Psoas muscle (tissue), 8 donors: Measurements from ENCODE around the gene TBC1D22A. TPM values are rescaled to one million over a fixed set of nuclear protein-coding genes. Genes with fewer than 3 reads are reported as not detected.

Experiments
- ATAC-seq, 4 donors: fragments of 200-7000 bp; cut with Tn5 transposase; one replicate each; pipeline ENCODE4 v1.9.1; 2020; ENCODE audit warnings: moderate library complexity in 3 of 4, mild to moderate bottlenecking in 2 of 4
- DNase-seq, 2 donors: peaks; one replicate each; pipeline ENCODE4 v3.0.0-alpha.2; 2020
- H3K27ac ChIP-seq: fragments of 200-600 bp; one replicate; pipeline ENCODE4 v1.8.0; 2022
- H3K27me3 ChIP-seq, 3 donors: fragments of 200-600 bp in 1 of 3; one replicate each; pipeline versions ENCODE4 v1.6.1 to v1.8.0; 2013 to 2022; ENCODE audit warnings: low read length in 2 of 3, mild to moderate bottlenecking in 2 of 3, moderate library complexity in 1 of 3; ENCODE audit not compliant: insufficient read depth in 3 of 3
- H3K36me3 ChIP-seq, 2 donors: fragments of 200-600 bp in 1 of 2; one replicate each; pipeline versions ENCODE4 v1.6.1 to v1.8.0; 2013 to 2022; ENCODE audit warnings: low read depth in 1 of 2, mild to moderate bottlenecking in 1 of 2, moderate library complexity in 1 of 2; ENCODE audit not compliant: insufficient read depth in 1 of 2
- H3K4me1 ChIP-seq: fragments of 200-600 bp; one replicate; pipeline ENCODE4 v1.8.0; 2022
- H3K4me3 ChIP-seq: fragments of 200-600 bp; one replicate; pipeline ENCODE4 v1.8.0; 2022; ENCODE audit warnings: mild to moderate bottlenecking
- H3K9me3 ChIP-seq: fragments of 200-600 bp; one replicate; pipeline ENCODE4 v1.8.0; 2022
- WGBS, 3 donors: extraction: QIAGEN DNeasy Blood & Tissue Kit; methylation state at CpG; one replicate each; pipeline versions ENCODE4 v1.1.6 to v1.1.7; 2013; 5-methylcytosine and 5-hydroxymethylcytosine counted together
- intact Hi-C, 2 donors: fragments of 100-400 bp; cut with DNase I; formaldehyde crosslinking; loops; one replicate each; pipeline versions ENCODE4 v1.11.0 to v1.14.2; 2022
- polyA plus RNA-seq, 3 donors: library from polyadenylated mRNA; stranded (reverse); fragments of 200-250 nt; gene quantifications; one replicate each; pipeline ENCODE4 v1.2.3, GENCODE V29; 2013
- total RNA-seq, 4 donors: library from RNA; stranded (reverse); fragmentation: NEBNext Ultra II Directional in 2 of 4; extraction: Animal tissue kit (Norgen Biotek cat#: 25700) in 2 of 4; gene quantifications; one replicate each; pipeline versions ENCODE4 v1.2.1 to v1.2.4, GENCODE V29; 2021 to 2023
- TF ChIP-seq, protein P1 (sequence below): fragments of 200-600 bp; IDR thresholded peaks from one replicate; pipeline ENCODE4 v1.8.0; 2022; ENCODE audit warnings: antibody characterized with exemption
- donor health status: healthy with polysubstance abuse.
- donor health status: DM: no; HTN: no; CAD: no; lungs with moderate emphysema.
- donor health status: Bipolar disorder and iron deficiency.
- donor health status: healthy.
- donor health status: DM: yes; HTN: yes; CAD: no.
- donor health status: DM: no; HTN: no; CAD: no.
- donor health status: DM: no; HTN: no; CAD: no.
- donor health status: DM: yes; HTN: yes; CAD: no.

The TBC1D22A gene
- total and polyA plus RNA-seq, 7 donors: 11.7 to 25.0 (median 18.9) TPM

DNA sequence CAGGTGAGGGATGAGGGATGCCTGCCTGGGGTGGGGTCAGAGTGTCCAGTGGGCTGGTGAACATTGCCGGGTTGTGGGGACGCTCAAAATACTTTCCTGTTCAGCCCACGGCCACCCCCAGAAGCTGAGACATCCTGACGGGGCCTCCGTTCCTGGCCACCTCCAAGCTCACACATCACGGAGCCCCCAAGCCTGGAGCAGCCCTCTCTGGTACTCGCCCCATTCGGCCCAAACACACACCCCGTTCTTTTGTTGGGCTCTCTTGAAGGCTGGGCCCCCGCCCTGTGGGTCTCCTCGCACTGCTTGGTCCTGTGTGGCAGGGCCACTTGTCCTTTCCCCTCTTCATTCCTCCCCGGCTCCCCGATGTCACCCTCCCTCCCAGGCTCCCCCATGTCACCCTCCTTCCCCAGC lies 442.6 kb downstream of the TBC1D22A start:
- DNase-seq (peak in 1 of 2 donors; percentile 47), ATAC-seq (no peak)
- Histone ChIP-seq H3K36me3 (no peaks in the 10 kb centered on the region), H3K27ac (no peak overlapping the region), H3K4me1 (no peaks in the 10 kb centered on the region), H3K4me3 (no peak overlapping the region), H3K27me3 (peaks cover 0 to 30% (median 8%) of the 10 kb centered on the region in 3 donors), H3K9me3 (no peaks in the 10 kb centered on the region)
- TF ChIP-seq, protein P1, sequence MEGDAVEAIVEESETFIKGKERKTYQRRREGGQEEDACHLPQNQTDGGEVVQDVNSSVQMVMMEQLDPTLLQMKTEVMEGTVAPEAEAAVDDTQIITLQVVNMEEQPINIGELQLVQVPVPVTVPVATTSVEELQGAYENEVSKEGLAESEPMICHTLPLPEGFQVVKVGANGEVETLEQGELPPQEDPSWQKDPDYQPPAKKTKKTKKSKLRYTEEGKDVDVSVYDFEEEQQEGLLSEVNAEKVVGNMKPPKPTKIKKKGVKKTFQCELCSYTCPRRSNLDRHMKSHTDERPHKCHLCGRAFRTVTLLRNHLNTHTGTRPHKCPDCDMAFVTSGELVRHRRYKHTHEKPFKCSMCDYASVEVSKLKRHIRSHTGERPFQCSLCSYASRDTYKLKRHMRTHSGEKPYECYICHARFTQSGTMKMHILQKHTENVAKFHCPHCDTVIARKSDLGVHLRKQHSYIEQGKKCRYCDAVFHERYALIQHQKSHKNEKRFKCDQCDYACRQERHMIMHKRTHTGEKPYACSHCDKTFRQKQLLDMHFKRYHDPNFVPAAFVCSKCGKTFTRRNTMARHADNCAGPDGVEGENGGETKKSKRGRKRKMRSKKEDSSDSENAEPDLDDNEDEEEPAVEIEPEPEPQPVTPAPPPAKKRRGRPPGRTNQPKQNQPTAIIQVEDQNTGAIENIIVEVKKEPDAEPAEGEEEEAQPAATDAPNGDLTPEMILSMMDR: no peak
- intact Hi-C loops: no loop called here
- 83 to 90% (median 86%) methylated on average over 10 to 13 of the region's 13 CpGs for WGBS, 3 donors

DNA sequence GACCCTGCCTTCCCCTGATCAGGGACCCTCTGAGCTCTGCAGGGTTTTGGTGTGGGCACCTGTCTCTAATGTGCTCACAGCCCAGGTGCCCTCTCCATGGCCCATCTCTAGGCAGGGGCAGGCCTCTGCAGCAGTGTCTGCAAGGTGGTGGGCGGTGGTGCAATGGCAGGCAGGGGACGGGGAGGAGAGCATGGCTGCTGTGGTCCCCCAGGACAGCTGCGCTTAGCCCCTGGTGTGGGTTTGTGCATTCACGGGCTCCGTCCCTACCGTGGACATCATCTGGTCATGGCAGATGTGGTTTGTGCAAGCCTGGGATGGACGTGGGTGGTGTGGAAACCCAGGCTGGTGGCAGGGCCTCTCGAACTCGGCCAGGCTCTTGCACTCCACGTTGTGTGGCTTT lies 443.1 kb downstream of the TBC1D22A start:
- DNase-seq (peak in 1 of 2 donors; percentile 32), ATAC-seq (no peak)
- Histone ChIP-seq H3K9me3 (no peaks in the 10 kb centered on the region), H3K4me1 (no peaks in the 10 kb centered on the region), H3K36me3 (no peaks in the 10 kb centered on the region), H3K27ac (no peak overlapping the region), H3K4me3 (no peak overlapping the region), H3K27me3 (peaks cover 0 to 25% (median 7%) of the 10 kb centered on the region in 3 donors)
- TF ChIP-seq, protein P1: no peak
- intact Hi-C loops: no loop called here
- WGBS, 3 donors: 78 to 83% (median 82%) methylated on average over 10 of the region's 10 CpGs

GRCh38 chr22:47206164-47206563 lies 443.7 kb downstream of the TBC1D22A start:
- Histone ChIP-seq H3K27me3 (peaks cover 0 to 19% (median 7%) of the 10 kb centered on the region in 3 donors), H3K36me3 (no peaks in the 10 kb centered on the region), H3K9me3 (no peaks in the 10 kb centered on the region), H3K4me1 (no peaks in the 10 kb centered on the region), H3K4me3 (no peak overlapping the region), H3K27ac (no peak overlapping the region)
- TF ChIP-seq, protein P1: no peak
- no peak for ATAC-seq
- DNase-seq: no peak
- intact Hi-C loops: no loop called here
- 83 to 90% (median 88%) methylated on average over 3 of the region's 3 CpGs for WGBS, 3 donors

DNA sequence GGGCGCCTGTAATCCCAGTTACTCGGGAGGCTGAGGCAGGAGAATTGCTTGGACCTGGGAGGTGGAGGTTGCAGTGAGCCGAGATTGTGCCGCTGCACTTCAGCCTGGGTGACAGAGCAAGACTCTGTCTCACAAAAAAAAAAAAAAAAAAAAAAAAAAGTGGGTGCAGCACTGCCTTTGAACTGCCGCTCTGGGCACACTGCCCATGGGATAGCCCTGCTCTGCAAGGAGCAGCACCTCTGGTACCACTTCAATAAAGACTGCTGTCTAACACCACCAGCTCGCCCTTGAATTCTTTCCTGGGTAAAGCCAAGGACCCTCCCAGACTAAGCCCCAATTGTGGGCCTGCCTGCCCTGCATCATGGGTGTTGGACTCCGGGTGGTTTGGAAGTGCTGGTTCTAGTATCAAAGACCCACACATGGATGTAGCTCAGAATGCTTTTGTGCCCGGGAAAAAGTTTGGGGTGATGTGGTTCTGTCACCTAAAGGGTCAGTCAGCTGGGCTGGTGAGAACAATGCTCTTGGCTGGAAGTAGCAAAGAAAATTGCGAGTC lies 444.3 kb downstream of the TBC1D22A start:
- intact Hi-C loops: no loop called here
- no peaks in the 10 kb centered on the region for H3K4me1 ChIP-seq
- no peaks in the 10 kb centered on the region for H3K9me3 ChIP-seq
- H3K27me3 ChIP-seq: peaks cover 0 to 13% (median 7%) of the 10 kb centered on the region in 3 donors
- no peaks in the 10 kb centered on the region for H3K36me3 ChIP-seq
- no peak for ATAC-seq
- H3K27ac ChIP-seq: no peak overlapping the region
- no peak for DNase-seq
- TF ChIP-seq, protein P1: no peak
- 73 to 80% (median 76%) methylated on average over 9 of the region's 9 CpGs for WGBS, 3 donors
- H3K4me3 ChIP-seq: no peak overlapping the region

DNA sequence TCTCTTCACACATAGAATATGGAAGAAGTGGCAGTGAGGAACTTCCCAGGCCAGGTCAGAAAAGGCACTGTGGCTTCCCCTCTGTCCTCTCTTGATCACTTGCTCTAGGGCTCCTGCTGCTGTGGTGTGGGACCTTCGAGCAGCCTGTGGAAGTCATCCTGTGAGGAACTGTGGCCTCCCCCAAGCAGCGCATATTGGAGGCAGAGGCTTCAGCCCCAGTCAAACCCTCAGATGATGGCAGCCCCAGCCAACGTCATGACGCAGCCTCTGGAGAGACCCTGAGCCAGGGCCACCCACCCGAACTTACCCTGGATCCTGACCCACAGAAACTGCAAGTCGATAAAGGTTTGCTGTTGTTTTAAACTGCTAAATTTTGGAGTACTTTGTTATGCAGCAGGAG lies 444.9 kb downstream of the TBC1D22A start:
- peaks cover 0 to 6% (median 6%) of the 10 kb centered on the region in 3 donors for H3K27me3 ChIP-seq
- no peak overlapping the region for H3K27ac ChIP-seq
- intact Hi-C loops: no loop called here
- H3K9me3 ChIP-seq: no peaks in the 10 kb centered on the region
- DNase-seq (no peak), ATAC-seq (no peak)
- 80 to 90% (median 85%) methylated on average over 6 of the region's 6 CpGs for WGBS, 3 donors
- no peaks in the 10 kb centered on the region for H3K4me1 ChIP-seq
- H3K4me3 ChIP-seq: no peak overlapping the region
- no peaks in the 10 kb centered on the region for H3K36me3 ChIP-seq
- TF ChIP-seq, protein P1: no peak
